HG03520 (cell line): Measurements from ENCODE around the gene POFUT1.
"Not testable (repeated sequence)": the region's sequence is repeated elsewhere in the genome, so short reads cannot be mapped to it uniquely, and the experiment has no call there.

Experiments
- ATAC-seq: cut with Tn5 transposase; IDR thresholded peaks from one replicate; pipeline ENCODE4 v1.9.1; 2021; ENCODE audit warnings: mild to moderate bottlenecking, moderate library complexity; ENCODE audit not compliant: unreplicated experiment

Gene POFUT1

DNA sequence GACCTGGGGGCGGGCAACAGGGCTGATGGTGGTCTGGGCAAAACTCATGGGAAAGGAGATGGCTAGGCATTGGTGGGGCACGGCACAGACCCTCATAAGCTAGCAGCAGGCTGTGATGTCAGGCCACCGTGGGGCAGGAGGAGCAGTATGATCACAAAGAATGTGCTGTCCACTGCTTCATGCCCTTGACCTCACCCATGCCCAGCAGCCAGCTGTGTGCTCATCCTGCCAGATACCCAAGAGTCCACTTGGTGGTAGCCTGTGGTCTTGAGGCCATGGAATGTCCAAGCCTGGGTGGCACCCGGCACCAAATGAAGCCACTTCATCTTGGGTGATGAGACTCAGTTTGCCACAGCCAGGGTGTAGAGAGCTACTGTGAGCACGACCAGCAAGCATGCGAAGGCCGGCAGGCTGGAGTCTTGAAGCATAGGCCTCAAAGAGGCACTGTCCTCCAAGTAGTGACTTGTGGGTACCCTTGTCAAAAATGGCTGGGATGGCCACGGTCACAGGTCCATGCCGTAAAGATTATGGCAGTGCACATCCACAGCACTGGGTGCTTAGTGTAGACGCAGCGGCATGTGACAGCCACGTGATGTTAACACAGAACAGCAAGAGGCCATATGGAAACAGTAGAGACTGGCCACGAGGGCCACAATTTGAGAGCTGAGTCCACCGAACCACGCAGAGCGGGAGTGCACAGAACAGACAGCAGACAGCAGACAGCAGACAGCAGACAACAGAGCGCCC lies 19.1 kb upstream of the POFUT1 start:
- ATAC-seq = no peak

DNA sequence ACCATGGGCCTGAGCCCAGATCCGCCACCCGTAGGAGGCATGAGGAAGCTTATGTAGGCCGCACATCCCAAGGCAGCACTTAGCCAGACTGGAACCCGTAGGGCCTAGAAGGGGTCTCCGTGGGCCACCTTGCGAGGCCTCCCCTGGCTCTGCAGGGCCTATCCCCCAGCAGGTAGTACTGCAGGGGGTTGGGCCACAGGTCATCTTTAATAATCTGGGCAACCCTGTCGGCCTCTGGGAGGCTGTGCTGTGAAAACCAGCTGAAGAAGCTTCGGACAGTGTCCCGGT lies 18.6 kb upstream of the POFUT1 start:
- ATAC-seq = no peak

DNA sequence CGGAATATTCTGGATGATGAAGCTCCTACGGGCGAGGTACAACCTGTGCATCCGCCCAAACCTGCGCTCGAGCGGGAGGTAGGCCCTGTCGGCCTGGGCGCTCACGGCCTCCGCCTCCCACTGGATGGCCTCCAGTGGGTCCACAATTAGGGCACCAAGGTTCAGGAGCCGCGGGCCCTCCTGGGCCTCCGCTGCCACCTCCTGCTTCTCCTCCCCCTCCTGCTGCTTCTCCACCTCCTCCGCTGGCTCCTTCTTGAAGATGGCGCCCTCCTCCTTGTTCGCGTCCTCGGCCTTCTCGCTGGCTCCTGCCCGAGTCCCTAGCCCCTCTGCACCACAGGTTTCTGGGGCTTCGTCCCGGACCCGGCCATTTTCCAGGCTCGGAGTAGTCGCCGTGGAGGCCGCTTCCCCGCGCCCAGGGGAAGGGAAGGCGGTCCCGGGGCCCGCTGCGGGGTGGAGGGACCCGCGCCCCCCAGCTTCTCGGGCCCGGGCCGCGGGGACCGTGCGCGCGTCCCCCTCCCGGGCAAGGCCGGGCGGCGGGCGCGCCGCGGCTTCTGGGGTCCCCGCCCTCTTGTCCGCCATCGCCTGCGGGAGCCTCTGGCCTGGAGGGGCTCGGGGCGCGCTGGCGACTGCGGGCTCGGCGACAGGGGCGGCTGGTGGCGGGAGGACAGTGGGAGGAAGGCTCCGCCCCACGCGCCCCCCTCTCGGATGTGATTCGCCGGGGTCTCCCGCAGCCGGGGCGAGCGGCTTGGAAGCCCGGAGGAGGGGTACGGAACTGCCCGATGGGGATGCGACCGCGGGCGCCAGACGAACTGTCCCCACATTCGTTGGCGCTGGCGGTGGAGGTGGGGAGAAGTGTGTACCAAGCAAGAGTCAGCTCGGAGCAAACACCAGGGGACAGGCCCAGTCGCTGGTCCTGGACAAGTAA lies 17.7 kb upstream of the POFUT1 start:
- no peak for ATAC-seq

DNA sequence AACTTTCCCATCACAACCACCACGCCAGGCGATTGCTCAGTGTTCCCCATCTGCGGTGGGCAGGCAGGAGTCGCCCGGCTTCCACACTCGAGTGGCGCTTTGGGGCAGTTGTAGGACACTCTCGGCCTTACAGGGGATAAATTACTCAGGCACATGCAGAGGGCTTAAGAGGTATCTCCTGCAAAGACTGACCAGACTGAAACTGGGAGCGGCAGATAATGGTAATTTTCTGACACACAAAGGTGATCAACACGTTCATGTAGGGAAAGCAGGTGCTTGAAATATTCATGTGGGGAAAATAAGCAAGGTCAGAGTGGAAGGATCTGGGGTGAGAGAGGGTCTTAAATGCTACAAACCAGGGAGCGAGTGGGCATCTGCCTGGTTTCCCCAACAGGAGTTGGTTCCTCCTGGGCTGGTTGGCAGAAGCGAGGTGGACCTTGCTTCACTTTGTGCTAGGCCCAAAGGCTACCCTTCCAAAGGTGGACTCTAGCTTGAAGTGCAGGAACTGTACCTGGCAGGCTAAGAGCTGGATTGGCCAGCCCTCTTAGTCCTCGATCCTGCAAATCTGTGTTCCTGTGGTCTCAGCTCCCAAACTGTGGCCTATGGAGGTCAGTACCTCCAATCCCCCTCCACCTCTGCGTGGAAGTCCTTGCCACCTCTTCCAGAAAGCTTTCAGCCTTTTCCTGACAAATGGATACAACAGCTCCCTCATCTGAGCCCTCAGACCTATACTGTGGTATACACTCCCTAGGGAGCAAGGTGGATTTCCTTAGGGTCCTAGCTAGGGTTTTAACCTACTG lies 16.9 kb upstream of the POFUT1 start:
- no peak for ATAC-seq

DNA sequence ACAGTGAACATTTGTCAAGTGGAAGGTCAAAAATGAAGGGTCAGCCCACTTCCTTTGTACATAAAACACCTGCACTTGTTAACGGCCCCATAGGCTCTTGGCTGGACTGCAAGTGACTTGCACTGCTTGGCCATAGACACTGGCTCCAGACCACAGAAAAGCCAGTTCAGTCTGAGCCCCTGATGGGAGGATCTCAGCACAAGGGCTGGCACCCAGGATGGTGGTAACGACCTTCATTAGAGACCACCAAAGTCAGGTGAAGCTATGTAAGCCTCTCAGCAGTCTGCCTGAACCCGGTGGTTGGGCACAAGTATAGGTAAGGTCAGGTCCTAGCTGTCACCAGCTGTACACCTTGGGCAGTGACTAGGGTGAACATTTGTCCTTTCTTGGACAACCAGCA lies 16.3 kb upstream of the POFUT1 start:
- ATAC-seq = no peak

DNA sequence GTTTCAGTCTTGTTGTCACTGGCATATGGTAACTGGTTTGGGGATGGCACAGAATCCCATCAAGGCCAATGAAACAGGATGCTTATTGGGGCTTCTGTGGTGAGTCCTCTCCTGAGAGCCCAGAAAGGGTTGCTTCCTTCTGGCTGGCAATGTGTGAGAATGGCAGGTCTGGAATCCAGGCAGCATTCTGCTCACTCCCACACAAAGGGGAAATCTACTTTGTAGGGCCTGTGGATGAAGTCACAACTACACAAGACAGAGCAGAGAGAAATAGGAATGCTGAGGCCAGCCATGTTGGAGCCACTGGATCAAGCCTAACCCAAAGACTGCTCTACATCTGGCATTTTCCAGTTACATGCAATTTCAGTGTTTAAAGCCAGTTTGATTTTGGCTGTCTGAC lies 15.8 kb upstream of the POFUT1 start:
- no peak for ATAC-seq

DNA sequence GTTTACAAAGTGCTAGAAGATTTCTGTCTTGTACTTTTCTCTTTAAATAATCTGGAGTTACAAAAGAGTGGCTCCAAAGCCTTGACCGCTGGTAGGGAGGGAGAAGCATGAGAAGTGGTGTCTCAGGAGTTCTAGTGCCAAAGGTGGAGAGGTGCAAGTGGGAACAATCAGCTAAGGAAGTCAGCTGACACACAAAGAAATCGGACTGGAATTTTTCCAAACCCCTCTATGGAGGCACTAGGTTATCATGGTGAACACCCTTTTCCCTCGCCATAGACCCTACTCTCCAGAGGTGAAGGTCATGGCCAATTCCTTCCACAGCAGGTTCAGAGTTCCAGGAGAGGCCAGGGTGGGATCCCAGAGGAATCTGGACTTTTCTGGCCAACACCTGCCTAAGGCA lies 15.0 kb upstream of the POFUT1 start:
- no peak for ATAC-seq

DNA sequence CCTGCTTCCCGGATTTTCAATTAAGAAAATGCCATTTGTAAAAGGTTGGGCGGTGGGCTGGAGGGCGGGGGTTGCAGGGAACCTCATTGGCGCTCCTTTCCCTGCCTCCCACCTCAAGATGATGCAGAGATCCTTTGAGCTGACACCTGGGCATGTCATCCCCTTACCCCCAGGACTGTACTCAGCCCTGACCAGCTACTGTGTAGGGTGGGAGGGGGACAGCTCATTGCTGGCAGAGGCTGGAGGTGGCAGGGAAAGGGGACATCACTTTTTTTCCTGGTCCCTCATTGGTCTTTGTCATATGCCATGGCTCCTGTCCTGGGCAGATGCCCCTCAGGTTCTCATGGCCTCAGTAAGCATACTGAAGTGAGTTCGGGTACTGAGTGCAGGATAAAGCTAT lies 14.3 kb upstream of the POFUT1 start:
- ATAC-seq = not testable (repeated sequence)

DNA sequence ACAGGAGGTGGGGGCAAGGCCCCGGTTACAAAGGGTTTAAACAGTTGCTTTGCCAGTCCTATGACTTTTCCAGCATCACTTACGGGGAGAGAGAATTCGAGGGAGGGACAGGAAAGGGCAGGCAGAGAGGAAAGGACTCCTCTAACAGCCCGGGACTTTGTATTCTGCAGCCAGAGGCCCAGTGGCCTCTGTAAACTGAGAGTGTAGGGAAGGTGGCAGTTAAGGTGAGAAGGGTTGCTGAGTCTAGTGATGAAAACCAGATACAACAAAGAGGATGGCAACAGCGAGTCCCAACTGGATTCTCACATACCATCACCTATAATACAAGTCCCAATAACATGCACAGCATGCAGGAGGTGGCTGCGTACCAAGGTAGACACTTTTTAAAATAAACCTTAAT lies 13.7 kb upstream of the POFUT1 start:
- no peak for ATAC-seq

DNA sequence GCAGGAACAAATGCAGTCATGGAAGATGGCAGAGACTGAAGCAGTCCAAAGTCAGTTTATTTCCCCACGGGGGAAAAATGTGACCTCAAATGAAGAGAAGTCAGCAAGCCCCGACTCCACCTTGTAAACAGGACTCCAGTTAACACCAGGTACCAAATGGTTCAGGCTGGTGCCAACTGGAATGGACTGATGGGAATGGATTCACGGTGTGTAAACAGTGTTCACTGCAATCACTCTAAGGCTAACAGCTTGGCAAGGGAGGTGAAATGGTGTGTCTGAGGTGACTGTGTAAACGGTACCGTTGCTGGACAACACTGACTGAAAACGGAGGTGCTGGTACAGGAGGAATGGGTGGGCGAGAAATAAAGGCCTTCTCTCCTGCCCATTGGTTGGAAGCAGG lies 12.1 kb upstream of the POFUT1 start:
- ATAC-seq = no peak

DNA sequence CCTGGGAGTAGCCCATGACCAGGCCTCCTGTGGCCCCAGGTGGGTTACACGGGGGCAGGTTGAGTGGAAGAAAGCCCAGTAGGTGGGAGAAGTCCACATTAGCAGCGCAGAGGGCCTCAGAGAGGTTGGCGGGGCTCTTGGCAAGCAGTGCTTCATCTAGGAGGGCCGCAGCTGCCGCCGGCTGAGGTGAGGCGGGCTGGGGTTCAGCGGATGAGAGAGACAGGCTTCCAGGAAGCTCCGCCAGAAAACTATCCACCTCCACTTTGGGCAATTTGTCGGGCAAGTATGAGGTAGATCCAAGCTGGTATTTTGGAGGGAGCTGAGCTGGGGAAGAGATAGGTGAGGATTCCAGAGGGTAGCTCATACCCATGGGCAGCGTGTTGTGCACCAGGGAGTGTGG lies 11.1 kb upstream of the POFUT1 start:
- not testable (repeated sequence) for ATAC-seq

DNA sequence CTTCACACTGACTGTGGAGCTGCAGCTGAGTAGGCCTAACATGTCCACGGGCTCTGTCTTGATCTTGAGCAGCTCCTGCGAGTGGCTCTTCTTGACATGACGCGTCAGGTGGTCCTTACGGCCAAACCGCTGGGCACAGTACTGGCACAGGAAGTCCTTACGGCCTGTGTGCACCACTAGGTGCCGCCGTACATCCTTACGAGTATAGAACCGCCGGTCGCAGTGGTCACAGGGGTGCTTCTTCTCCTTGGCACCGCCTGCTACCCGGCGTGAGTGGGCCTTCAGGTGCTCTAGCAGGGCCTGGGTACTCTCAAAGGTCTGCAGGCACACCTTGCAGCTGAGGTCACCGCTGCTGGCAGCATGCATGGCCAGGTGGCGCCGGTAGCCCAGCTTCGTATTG lies 10.5 kb upstream of the POFUT1 start:
- not testable (repeated sequence) for ATAC-seq

DNA sequence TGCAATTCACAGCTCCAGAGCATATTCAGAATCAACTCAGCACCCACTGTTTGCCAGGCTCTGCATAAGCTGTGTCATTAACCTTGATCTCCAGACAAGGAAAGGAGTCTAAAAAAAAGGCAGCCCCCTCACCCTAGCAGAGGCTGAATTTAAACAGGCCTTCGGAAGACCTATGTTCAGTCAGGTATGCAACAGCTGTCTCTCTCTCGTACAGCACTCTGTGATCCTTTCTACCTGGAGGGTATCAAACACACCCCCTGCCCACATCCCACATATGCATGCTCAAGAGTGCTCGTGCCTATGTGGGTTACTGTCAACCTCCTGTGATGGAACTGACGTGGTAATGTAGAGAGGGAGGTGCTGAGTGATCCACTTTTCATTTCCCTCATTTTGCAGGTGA lies 8.7 kb upstream of the POFUT1 start:
- no peak for ATAC-seq

DNA sequence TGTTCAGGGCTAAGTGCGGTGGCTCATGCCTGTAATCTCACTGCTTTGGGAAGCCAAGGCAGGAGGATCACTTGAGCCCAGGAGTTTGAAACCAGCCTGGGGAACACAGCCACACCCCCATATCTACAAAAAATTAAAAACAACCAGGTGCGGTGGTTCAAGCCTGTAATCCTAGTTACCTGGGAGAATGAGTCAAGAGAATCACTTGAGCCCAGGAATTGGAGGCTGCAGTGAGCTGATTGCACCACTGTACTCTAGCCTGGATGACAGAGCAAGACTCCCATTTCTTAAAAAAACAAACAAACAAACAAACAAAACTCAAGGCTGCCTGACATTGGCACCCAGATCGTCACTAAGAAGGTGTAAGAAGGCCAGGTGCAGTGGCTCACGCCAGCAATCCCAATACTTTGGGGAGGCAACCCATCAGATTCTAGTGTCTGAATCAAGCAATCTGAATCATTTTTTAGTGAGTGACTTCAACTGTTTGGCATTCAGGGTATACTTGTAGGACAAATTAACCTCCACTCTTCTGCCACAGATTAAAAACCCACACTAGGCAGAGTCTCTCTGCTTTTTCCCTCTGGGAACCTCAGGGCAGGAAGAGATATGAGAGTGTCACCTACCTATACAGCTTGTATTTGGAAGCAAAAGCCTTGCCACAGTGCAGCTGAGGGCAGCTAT lies 6.2 kb upstream of the POFUT1 start:
- ATAC-seq = no peak

DNA sequence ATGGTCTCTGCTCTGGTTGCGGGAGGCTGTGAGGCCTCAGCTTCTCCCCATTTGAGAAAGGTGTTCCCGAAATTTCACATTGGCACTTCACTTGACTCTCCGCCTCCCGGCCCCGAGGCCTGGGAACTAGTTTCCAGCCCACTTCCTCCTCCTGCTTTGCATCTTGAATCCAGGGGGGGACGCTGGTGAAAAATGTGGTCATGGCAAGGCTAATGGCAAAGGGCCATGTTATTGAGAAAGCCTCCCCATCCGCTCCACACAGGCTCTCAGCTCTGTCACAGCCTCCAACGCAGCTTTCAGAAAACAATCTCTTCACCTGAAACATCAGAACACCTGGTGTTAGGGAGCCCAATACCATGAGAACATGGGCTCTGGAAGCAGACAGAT lies 5.7 kb upstream of the POFUT1 start:
- ATAC-seq = no peak

DNA sequence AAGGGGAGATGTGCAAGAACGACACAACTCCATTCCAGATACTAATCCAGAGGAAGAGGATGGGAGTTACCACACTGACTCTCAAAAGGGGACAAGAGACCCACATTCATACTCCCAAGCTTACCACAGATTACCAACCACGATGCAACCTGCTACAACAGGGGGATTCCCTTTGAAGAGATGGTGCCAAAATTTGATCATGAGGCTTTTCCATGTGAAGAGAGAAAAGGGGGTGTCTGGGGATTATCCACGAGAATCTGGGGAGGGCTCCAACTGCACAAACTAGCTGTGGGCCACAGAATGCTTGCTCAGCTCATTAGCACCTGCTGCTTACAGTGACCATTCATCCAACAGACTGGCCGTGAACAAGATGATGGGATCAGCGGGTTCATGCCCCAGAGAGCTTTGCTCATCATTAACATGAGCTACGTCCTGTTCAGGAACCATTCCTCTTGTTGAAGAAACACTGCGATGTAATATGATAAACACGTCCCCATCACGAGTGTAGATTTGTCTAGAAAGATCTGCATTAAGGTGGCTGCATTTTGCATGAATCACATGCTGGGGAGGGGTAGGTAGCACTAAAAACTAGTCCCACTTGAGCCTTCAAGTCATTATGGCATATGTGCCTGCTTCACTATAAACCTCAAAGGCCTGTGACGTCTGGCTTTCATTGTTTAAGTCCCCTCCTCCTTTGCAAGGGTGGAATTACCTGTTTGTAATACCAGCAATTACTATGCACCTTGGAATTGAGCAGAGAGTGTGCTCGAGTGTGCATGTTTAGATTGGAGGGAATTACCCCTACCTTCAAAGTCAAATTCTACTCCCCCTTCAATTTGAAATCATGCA lies 4.1 kb upstream of the POFUT1 start:
- ATAC-seq = no peak

DNA sequence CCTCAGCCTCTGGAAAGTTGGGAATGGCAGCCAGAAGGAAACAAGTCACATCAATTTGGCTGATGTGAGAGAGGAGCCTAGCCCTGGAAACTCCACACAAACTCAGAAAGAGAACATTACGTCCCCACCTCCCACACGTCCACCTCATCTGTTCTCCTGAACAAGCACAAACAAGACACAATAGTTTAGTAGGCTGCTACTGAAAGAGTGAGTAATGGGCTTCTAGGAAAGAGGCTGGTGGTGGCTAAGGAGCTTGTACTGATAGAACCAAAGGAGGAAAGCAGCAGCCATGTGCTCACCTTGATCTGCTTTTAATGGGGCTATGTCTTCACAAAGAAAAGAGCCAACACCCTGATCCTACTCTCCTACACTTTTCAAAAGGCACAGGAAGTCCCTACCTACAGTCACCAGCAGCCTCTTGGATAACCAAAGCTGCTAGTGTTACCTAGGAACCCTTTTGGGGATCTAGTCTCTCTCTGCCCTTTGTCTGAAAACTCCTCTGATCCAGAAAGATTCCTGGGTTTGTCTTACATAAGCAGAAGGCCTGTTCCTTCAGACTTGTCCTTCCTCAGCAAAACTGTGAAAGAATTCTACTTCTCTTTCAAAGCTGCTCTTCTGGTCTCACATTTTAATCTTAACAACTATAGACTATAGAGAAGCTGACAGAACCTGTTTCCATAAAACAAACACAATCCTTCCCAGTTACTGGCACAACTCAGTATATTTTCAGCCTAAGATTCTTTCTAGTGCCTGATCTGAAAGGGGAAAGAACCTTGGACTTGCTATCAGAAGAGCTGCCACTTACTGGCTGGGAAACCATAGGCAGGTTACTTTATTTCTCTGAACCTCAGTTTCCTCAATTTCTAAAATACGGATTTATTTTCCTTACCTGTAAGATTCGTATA lies 3.2 kb upstream of the POFUT1 start:
- no peak for ATAC-seq

DNA sequence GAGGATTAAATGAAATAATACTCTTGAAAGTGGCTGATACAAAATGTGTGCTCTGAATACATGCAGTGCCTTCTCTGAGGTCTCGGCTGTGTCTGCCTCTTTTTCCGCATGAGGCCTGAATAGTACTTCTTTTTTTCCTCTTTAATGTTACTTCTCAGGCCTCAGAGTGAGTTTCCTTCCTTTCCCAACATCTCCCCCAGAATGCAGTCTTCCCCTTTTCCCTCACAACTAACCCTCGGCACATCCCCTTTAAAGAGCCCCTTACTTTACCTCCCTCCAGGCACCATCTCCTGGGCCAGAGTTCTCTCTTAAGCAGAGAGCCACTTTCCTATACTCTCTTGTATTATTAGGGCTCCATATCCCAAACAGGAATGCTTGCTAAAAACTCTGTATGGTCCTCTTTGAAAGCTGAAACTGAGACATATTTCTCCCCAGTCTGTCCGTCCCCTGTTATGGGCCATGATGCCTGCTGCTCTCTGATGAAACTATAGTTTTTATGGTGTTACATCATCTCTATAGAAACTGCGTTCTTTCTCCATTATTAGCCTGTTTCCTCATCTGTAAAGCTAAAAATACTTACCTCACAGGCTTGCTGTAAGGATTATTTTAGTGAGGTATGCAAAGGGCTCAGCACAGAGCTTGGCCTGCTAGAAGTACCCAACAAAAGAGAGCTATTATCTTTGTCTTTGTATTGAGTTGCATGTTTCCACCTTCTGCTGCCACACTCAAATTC lies 2.4 kb upstream of the POFUT1 start:
- no peak for ATAC-seq
